ENCODE data around the gene RET.

RET gene

GRCh38 chr10:43105956-43106229, 29.0 kb downstream of the RET start:
- DNase-seq (ENCODE audit: low read depth in 2 of 2, low spot score in 1 of 2), result no peak

GRCh38 chr10:43106256-43107091, 29.6 kb downstream of the RET start:
- no peak for DNase-seq (ENCODE audit: low read depth in 2 of 2, low spot score in 1 of 2)

GRCh38 chr10:43108951-43109350, 32.1 kb downstream of the RET start:
- no peak for DNase-seq (ENCODE audit: low read depth in 2 of 2, low spot score in 1 of 2)

GRCh38 chr10:43109671-43110249, 32.9 kb downstream of the RET start:
- DNase-seq (ENCODE audit: low read depth in 2 of 2, low spot score in 1 of 2), result no peak

GRCh38 chr10:43110338-43111071, 33.6 kb downstream of the RET start:
- no peak for DNase-seq (ENCODE audit: low read depth in 2 of 2, low spot score in 1 of 2)

- no peak for DNase-seq (ENCODE audit: low read depth in 2 of 2, low spot score in 1 of 2)
Measured at GRCh38 chr10:43111101-43111500, 34.2 kb downstream of the RET start.

- no peak for DNase-seq (ENCODE audit: low read depth in 2 of 2, low spot score in 1 of 2)
Measured at GRCh38 chr10:43111921-43112607, 35.2 kb downstream of the RET start.

- DNase-seq (ENCODE audit: low read depth in 2 of 2, low spot score in 1 of 2), result no peak
Measured at GRCh38 chr10:43112608-43112961, 35.7 kb downstream of the RET start.

- DNase-seq (ENCODE audit: low read depth in 2 of 2, low spot score in 1 of 2), result no peak
Measured at GRCh38 chr10:43113201-43114087, 36.6 kb downstream of the RET start.

GRCh38 chr10:43114088-43114742, 37.3 kb downstream of the RET start:
- no peak for DNase-seq (ENCODE audit: low read depth in 2 of 2, low spot score in 1 of 2)

GRCh38 chr10:43114743-43115611, 38.1 kb downstream of the RET start:
- DNase-seq (ENCODE audit: low read depth in 2 of 2, low spot score in 1 of 2), result no peak

GRCh38 chr10:43115881-43116595, 39.2 kb downstream of the RET start:
- DNase-seq (ENCODE audit: low read depth in 2 of 2, low spot score in 1 of 2), result no peak

GRCh38 chr10:43116596-43116995, 39.7 kb downstream of the RET start:
- no peak for DNase-seq (ENCODE audit: low read depth in 2 of 2, low spot score in 1 of 2)

- DNase-seq (ENCODE audit: low read depth in 2 of 2, low spot score in 1 of 2), result no peak
Measured at GRCh38 chr10:43117031-43117776, 40.3 kb downstream of the RET start.

- no peak for DNase-seq (ENCODE audit: low read depth in 2 of 2, low spot score in 1 of 2)
Measured at GRCh38 chr10:43117777-43118583, 41.1 kb downstream of the RET start.

- no peak for DNase-seq (ENCODE audit: low read depth in 2 of 2, low spot score in 1 of 2)
Measured at GRCh38 chr10:43118631-43119415, 42.0 kb downstream of the RET start.

Measured in stimulated activated CD8-positive, alpha-beta memory T cell treated with anti-CD3 and anti-CD28 coated beads, Interleukin-4, amount 100 ng/mL, for 1 hour (primary cell).